Measurements from ENCODE around the gene TSKS.
"Not testable (repeated sequence)": the region's sequence is repeated elsewhere in the genome, so short reads cannot be mapped to it uniquely, and the experiment has no call there.

Gene TSKS

GRCh38 chr19:49766930-49767299 is 3.8 kb upstream of the TSKS start, which contains the start of gene AP2A1:
Gene AP2A1, plus strand, starts transcription at chr19:49767001. Its CDS starts 133 bp downstream, at chr19:49767134.
- no peak for DNase-seq (ENCODE audit: low spot score)

- DNase-seq (ENCODE audit: low spot score) = peak; percentile 100
Measured at GRCh38 chr19:49766007-49766929, 3.2 kb upstream of the TSKS start.

GRCh38 chr19:49764341-49764740 is 1.2 kb upstream of the TSKS start:
- DNase-seq (ENCODE audit: low spot score) = no peak

- DNase-seq (ENCODE audit: low spot score) = peak; percentile 29
Measured at GRCh38 chr19:49761625-49762311, 1.3 kb downstream of the TSKS start.

- no peak for DNase-seq (ENCODE audit: low spot score)
Measured at GRCh38 chr19:49761249-49761624, 1.9 kb downstream of the TSKS start.

GRCh38 chr19:49758292-49758691 is 4.8 kb downstream of the TSKS start:
- no peak for DNase-seq (ENCODE audit: low spot score)

- no peak for DNase-seq (ENCODE audit: low spot score)
Measured at GRCh38 chr19:49755956-49756355, 7.2 kb downstream of the TSKS start.

GRCh38 chr19:49752701-49753100 is 10.4 kb downstream of the TSKS start:
- DNase-seq (ENCODE audit: low spot score) = no peak

GRCh38 chr19:49749771-49750170 is 13.3 kb downstream of the TSKS start:
- no peak for DNase-seq (ENCODE audit: low spot score)

- no peak for DNase-seq (ENCODE audit: low spot score)
Measured at GRCh38 chr19:49749055-49749716, 13.9 kb downstream of the TSKS start.

GRCh38 chr19:49746206-49746958 is 16.7 kb downstream of the TSKS start:
- peak; percentile 20 for DNase-seq (ENCODE audit: low spot score)

GRCh38 chr19:49744946-49745381 is 18.1 kb downstream of the TSKS start:
- DNase-seq (ENCODE audit: low spot score) = no peak

GRCh38 chr19:49741210-49741844 is 21.8 kb downstream of the TSKS start:
- no peak for DNase-seq (ENCODE audit: low spot score)

GRCh38 chr19:49739933-49740332 is 23.2 kb downstream of the TSKS start:
- no peak for DNase-seq (ENCODE audit: low spot score)

- DNase-seq (ENCODE audit: low spot score) = no peak
Measured at GRCh38 chr19:49739098-49739497, 24.0 kb downstream of the TSKS start.

GRCh38 chr19:49738268-49738667 is 24.8 kb downstream of the TSKS start:
- DNase-seq (ENCODE audit: low spot score) = no peak

- no peak for DNase-seq (ENCODE audit: low spot score)
Measured at GRCh38 chr19:49730166-49730565, 32.9 kb downstream of the TSKS start.

- no peak for DNase-seq (ENCODE audit: low spot score)
Measured at GRCh38 chr19:49727217-49728030, 35.7 kb downstream of the TSKS start.

GRCh38 chr19:49719420-49719819 is 43.7 kb downstream of the TSKS start:
- not testable (repeated sequence) for DNase-seq (ENCODE audit: low spot score)

- DNase-seq (ENCODE audit: low spot score) = no peak
Measured at GRCh38 chr19:49718991-49719390, 44.1 kb downstream of the TSKS start.

GRCh38 chr19:49718511-49718910 is 44.6 kb downstream of the TSKS start:
- DNase-seq (ENCODE audit: low spot score) = no peak

All from CD4-positive, alpha-beta T cell treated with Interleukin-6 at 100 ng/mL for 8 hours (primary cell).